HG03354 (cell line): ENCODE data around the gene ERI2.
"Not testable (repeated sequence)": the region's sequence is repeated elsewhere in the genome, so short reads cannot be mapped to it uniquely, and the experiment has no call there.

ENCODE experiments used
- ATAC-seq: cut with Tn5 transposase; IDR thresholded peaks from one replicate; pipeline ENCODE4 v1.9.1; 2021; ENCODE audit warnings: mild to moderate bottlenecking; ENCODE audit not compliant: unreplicated experiment, poor library complexity, severe bottlenecking

ERI2 gene

DNA sequence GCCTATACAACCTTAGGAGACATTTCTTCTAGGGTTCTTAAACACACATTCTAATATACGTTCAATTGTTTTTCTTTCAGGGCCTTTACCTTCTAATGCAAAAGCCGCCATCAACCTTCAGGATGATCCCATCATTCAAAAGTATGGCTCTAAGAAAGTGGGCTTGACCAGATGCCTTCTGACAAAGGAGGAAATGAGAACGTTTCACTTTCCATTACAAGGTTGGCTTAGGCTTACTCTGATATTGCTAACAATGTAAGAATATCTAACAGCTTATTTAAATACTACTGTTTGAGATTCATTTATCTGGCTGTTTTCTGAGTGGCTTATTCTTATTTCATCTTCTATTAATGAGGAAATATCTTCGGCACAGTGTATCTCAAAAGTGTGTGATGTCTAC is 15.4 kb upstream of the ERI2 start:
- ATAC-seq: no peak

GRCh38 chr16:20818929-20819585 is 12.8 kb upstream of the ERI2 start:
- no peak for ATAC-seq

- no peak for ATAC-seq
Observed at GRCh38 chr16:20814784-20815183, 8.5 kb upstream of the ERI2 start.

DNA sequence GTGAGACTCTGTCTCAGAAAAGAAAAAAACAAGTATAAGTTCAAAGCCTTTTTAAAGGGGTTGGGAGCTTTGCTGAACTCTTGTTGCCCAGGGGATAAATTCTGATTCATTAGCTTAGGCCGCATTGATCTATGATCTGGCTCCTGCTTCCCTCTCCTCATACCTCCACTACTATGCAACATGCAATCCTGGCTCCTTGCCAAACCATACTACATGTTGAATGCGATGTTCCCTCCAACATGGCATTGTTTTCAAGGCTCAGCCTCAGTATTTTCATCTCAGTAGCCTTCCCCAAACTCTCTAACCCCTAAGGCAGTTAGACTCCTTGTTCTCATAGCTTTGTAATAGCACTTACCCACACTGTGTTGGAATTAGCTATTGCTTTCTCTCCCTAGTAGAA is 6.2 kb upstream of the ERI2 start:
- ATAC-seq: no peak

DNA sequence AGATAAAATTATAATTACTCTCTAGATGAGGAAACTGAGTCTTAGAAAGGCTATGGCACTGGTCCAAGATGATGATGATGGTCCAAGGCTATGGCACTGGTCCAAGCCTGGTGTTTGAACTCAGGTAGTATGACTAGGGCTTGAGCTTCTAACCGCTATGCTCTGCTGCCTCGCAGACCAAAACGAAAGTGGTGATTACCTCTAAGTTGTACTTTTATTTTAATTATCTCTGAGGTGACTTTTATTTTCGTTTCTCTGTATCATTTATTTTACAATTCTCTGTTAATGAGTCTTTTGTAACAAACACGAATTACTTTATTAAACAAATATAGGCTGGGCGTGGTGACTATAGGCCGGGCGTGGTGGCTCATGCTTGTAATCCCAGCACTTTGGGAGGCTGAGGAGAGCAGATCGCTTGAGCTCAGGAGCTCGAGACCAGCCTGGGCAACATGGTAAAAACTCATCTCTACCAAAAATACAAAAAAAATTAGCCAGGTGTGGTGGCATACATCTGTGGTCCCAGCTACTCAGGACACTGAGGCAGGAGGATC is 5.7 kb upstream of the ERI2 start:
- no peak for ATAC-seq

GRCh38 chr16:20807862-20808261 is 1.6 kb upstream of the ERI2 start:
- no peak for ATAC-seq

- ATAC-seq: not testable (repeated sequence)
Observed at GRCh38 chr16:20805684-20806167, 546 bp downstream of the ERI2 start.

GRCh38 chr16:20803561-20804214 is 2.6 kb downstream of the ERI2 start:
- ATAC-seq: no peak

DNA sequence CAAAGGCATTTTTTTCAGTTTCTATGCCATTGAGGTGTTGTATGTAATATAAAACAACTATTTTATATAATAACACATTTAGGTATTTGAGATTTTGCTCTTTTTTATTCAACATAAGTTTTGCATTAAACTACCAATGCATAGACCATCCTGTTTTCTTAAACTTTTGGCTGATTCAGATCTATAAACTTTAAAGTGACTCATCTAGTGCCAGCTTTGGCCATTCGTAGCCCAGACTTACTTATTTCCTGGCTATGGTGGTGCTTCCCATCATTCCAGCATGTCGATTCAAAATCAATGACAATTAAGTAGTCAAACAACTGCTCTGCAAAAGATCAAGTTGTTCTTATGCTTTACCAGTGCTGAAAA is 3.1 kb downstream of the ERI2 start:
- no peak for ATAC-seq

GRCh38 chr16:20801278-20801677 is 5.0 kb downstream of the ERI2 start:
- ATAC-seq: no peak

DNA sequence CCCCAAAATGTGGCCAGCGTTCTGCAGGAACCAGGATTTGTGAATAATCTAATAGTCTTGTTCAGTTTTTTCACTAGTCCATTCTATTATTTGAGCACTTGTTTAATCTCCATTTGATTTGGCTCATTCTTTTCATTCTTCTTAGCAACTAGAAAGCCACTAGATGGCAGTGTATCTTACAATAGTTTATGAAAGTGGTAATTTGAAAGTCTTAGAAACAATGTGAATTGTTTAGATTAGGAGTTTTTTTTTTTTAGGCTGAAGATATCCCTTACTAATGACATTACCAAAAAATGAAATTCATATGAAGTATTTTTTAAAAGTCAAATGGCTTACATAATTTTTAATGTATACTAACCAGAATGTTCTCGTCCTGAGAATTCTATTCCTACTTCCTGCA is 6.7 kb downstream of the ERI2 start:
- no peak for ATAC-seq

DNA sequence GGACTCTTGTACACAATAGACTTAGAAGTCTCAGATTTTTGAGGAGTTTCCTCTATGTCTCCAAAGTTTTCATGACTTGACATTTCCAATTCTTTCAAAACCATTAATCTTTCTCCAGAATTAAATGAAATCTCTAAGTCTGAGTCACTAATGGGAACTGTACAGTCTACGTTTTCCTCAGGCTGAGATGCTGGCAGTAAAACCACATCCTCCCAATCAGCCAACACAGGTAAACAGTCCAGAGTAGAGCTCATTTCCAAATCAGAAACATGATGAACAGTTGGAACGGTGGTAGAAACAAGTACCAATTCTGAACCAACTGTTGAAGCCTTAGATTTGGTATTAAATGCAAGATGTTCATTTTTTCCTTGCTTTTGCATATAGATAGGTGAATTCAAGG is 7.9 kb downstream of the ERI2 start:
- ATAC-seq: no peak

DNA sequence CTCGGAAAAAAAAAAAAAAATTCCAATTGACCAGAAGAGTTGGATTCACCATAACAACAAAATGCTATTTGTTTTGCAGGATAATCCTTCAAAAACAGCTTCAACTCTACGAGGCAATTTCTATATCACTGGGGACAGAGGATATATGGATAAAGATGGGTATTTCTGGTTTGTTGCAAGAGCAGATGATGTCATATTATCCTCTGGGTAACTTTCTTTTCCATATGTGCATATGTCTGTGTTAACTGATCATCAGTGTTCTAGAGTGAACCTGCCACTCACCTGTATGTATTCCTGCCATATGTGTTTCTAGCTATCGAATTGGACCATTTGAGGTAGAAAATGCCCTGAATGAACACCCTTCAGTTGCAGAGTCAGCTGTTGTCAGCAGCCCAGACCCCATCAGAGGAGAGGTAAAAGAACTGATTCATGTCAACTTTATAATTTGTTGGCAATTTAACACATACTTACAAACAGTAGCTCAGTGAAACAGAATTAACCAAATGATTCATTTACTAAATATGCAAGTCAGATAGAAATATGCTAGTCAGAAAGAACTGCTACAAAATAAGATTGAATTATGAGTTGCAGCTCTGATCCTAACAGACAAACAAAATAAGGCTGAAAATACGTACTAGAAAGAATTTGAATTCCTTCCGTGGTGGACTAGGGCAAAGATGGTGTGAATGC is 14.2 kb downstream of the ERI2 start:
- no peak for ATAC-seq

GRCh38 chr16:20789130-20789529 is 17.1 kb downstream of the ERI2 start:
- no peak for ATAC-seq

DNA sequence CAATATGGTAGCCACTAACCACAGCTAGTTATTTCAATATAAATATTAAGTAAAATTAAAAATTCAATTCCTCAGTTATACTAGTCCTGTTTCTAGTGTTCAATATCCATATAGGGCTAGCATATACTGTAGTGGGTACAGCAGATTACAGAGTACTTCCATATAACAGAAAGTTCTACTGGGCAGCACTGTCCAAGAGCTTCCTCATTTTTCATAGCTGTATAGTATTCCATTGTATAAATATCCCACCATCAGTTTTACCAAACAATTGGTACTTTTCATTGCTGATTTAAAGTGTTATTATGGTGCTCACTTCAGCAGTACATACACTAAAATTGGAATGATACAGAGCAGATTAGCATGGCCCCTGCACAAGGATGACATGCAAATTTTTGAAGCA is 22.1 kb downstream of the ERI2 start:
- no peak for ATAC-seq

GRCh38 chr16:20782470-20782869 is 23.8 kb downstream of the ERI2 start:
- no peak for ATAC-seq

- ATAC-seq: no peak
Observed at GRCh38 chr16:20781697-20782096, 24.6 kb downstream of the ERI2 start.

DNA sequence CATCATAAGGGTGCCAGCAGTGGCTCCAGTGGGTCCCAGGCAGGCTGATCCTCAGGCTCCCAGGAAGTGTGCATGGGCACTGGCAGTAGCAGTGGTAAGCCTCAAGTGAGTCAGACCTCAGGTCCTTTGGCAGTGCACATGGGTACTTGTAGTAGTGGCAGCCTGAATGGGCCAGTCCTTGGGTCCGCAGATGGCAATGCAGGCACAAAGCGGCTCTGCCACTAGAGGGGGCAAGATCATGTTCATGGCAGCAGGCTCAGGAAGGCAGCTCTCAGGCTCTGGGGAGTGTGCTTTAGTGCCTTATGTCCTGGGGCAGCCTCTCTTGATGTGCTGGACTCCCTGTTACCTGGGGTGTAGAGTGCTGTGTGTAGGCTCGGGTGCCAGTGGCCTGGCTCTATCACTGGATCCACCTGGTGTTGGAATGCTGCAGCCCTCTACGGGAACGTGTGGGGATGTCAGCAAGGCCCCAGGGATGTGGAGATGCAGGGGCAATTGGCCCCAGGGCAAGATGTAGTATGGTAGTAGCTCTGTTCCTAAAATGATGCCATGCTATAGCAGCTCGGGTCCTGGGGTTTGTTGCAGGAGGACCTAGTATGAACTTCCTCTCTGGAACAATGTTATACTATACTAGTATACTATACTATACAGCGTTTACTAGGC is 31.4 kb downstream of the ERI2 start:
- ATAC-seq: no peak

- ATAC-seq: no peak
Observed at GRCh38 chr16:20773679-20774078, 32.6 kb downstream of the ERI2 start.

DNA sequence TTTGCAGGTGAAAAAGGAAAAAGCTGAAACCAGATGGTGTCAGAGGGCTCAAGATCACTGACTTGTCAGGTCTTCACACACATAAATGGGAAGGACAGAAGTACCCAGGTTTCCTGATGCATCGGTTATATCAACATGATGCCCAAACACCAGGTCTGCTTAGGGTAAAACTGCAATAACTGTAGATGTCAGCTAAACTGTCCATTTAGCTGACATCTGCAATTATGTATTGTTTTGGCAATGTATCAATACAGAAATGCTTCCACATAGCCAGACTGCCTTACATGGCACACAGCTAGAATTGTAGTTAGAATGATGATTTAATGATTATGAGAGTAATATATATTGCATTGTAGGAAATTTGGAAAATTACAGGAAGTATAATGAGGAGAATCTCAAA is 37.5 kb downstream of the ERI2 start:
- no peak for ATAC-seq
